ENCODE results near the gene EMC8.

The EMC8 gene

DNA sequence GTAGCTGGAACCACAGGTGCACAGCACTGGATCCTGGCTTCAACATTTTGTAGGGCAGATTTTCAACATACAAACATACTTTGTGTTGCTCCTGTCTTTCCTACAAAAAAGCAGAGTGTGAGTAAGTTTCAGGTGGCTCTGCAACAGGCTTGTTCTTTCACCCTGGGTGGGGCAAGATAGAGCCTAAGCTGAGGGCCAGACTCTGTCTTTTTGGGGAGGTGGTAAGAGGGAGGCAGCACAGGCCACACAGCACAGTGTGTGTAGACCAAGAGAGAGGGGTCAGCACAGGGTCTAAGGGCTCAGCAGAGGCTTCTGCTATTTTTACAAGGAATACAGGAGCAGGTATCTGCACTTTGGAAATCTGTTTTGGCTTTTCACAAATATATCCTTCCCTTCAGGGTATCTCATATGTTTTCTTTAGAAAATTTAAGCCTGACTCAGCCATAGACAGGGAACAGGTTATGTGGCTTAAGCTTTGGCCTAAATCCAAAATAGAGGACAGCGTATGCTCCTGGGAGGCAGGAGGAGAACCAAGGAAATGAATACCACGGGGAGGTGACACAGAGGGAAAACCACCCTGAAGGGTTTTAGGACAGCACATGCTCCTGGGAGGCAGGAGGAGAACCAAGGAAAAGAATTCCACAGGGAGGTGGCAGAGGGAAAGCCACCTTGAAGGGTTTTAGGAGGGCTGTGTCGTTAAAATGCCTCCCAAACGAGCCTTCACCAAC lies 21.6 kb downstream of the EMC8 start:
- H3K9me3 ChIP-seq (ENCODE audit: insufficient read depth, low read depth, low read length) = no peaks in the 10 kb centered on the region
- H3K36me3 ChIP-seq (ENCODE audit: insufficient read depth, low read depth, low read length) = peaks cover 65% of the 10 kb centered on the region
- no peak overlapping the region for H3K9ac ChIP-seq (ENCODE audit: low read depth, low read length)
- H3K27ac ChIP-seq (ENCODE audit: low read length) = no peak overlapping the region
- no peak overlapping the region for H3K4me3 ChIP-seq (ENCODE audit: low read length)
- no peaks in the 10 kb centered on the region for H3K27me3 ChIP-seq (ENCODE audit: insufficient read depth, low read length)
- H3K4me1 ChIP-seq (ENCODE audit: insufficient read depth, low read length) = no peaks in the 10 kb centered on the region

- Histone ChIP-seq H3K27me3 (ENCODE audit: insufficient read depth, low read length) (no peaks in the 10 kb centered on the region), H3K4me3 (ENCODE audit: low read length) (no peak overlapping the region), H3K27ac (ENCODE audit: low read length) (no peak overlapping the region), H3K4me1 (ENCODE audit: insufficient read depth, low read length) (no peaks in the 10 kb centered on the region), H3K9me3 (ENCODE audit: insufficient read depth, low read depth, low read length) (no peaks in the 10 kb centered on the region), H3K9ac (ENCODE audit: low read depth, low read length) (no peak overlapping the region), H3K36me3 (ENCODE audit: insufficient read depth, low read depth, low read length) (peaks cover 37% of the 10 kb centered on the region)
These were observed 24.5 kb downstream of the EMC8 start for GRCh38 chr16:85774811-85775210.

GRCh38 chr16:85774136-85774535 lies 25.2 kb downstream of the EMC8 start:
- H3K9me3 ChIP-seq (ENCODE audit: insufficient read depth, low read depth, low read length) = no peaks in the 10 kb centered on the region
- no peak overlapping the region for H3K4me3 ChIP-seq (ENCODE audit: low read length)
- H3K27me3 ChIP-seq (ENCODE audit: insufficient read depth, low read length) = no peaks in the 10 kb centered on the region
- H3K9ac ChIP-seq (ENCODE audit: low read depth, low read length) = no peak overlapping the region
- H3K27ac ChIP-seq (ENCODE audit: low read length) = no peak overlapping the region
- peaks cover 30% of the 10 kb centered on the region for H3K36me3 ChIP-seq (ENCODE audit: insufficient read depth, low read depth, low read length)
- H3K4me1 ChIP-seq (ENCODE audit: insufficient read depth, low read length) = no peaks in the 10 kb centered on the region

DNA sequence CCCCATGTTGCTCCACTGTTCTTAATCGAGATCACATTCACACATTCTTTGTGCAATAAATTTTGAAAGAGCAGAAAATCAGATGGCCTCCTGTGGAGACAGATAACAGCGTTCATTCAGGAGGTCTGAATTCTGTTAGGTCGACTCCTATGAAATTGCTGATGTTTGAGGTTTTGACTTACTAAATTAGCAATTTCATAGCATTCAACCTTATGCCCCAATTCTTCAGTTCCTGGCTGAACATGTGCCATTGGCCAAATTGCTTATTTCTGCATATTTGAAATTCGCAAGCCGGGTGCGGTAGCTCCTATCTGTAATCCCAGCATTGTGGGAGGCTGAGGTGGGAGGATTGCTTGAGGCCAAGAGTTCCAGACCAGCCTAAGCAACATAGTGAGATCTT lies 26.3 kb downstream of the EMC8 start:
- H3K27me3 ChIP-seq (ENCODE audit: insufficient read depth, low read length) = no peaks in the 10 kb centered on the region
- H3K9ac ChIP-seq (ENCODE audit: low read depth, low read length) = no peak overlapping the region
- no peak overlapping the region for H3K4me3 ChIP-seq (ENCODE audit: low read length)
- peaks cover 19% of the 10 kb centered on the region for H3K36me3 ChIP-seq (ENCODE audit: insufficient read depth, low read depth, low read length)
- H3K9me3 ChIP-seq (ENCODE audit: insufficient read depth, low read depth, low read length) = no peaks in the 10 kb centered on the region
- H3K27ac ChIP-seq (ENCODE audit: low read length) = no peak overlapping the region
- peaks cover 4% of the 10 kb centered on the region for H3K4me1 ChIP-seq (ENCODE audit: insufficient read depth, low read length)

- H3K36me3 ChIP-seq (ENCODE audit: insufficient read depth, low read depth, low read length) = no peaks in the 10 kb centered on the region
These were observed 28.6 kb downstream of the EMC8 start for GRCh38 chr16:85770741-85771140.

GRCh38 chr16:85768199-85768598 lies 31.1 kb downstream of the EMC8 start:
- no peaks in the 10 kb centered on the region for H3K36me3 ChIP-seq (ENCODE audit: insufficient read depth, low read depth, low read length)
- H3K27ac ChIP-seq (ENCODE audit: low read length) = no peak overlapping the region
- peak overlapping the region; percentile 16; the same call in 1 of the 2 replicates for H3K4me3 ChIP-seq (ENCODE audit: low read length)
- peaks cover 15% of the 10 kb centered on the region for H3K4me1 ChIP-seq (ENCODE audit: insufficient read depth, low read length)
- peak overlapping the region; percentile 0; the same call in 1 of the 2 replicates for H3K9ac ChIP-seq (ENCODE audit: low read depth, low read length)
- H3K27me3 ChIP-seq (ENCODE audit: insufficient read depth, low read length) = no peaks in the 10 kb centered on the region
- no peaks in the 10 kb centered on the region for H3K9me3 ChIP-seq (ENCODE audit: insufficient read depth, low read depth, low read length)

More at GRCh38 chr16:85770741-85771140, 28.6 kb downstream of the EMC8 start:
- H3K27me3 ChIP-seq (ENCODE audit: insufficient read depth, low read length) = no peaks in the 10 kb centered on the region
- no peak overlapping the region for H3K4me3 ChIP-seq (ENCODE audit: low read length)
- no peaks in the 10 kb centered on the region for H3K9me3 ChIP-seq (ENCODE audit: insufficient read depth, low read depth, low read length)
- H3K27ac ChIP-seq (ENCODE audit: low read length) = no peak overlapping the region
- peaks cover 11% of the 10 kb centered on the region for H3K4me1 ChIP-seq (ENCODE audit: insufficient read depth, low read length)
- H3K9ac ChIP-seq (ENCODE audit: low read depth, low read length) = no peak overlapping the region

DNA sequence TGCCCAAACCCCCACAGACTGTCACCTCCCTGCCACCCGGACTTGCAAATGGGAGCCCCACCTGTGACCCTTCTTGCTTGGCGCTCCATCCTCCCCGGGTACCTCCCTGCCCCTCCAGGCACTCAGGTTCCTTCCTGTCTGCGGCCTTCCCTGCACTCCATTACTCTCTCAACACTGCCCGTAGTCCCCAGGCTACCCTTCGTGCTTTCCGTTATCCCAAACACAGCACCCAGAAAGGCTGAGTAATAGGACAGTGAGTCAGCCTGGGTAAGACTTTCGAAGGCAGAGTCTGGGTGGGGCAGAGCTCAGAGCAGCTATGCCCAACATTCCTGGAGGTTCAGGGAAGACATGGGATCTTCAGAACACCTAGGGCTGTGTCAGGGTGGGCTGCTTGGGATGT lies 31.8 kb downstream of the EMC8 start:
- Histone ChIP-seq H3K9me3 (ENCODE audit: insufficient read depth, low read depth, low read length) (no peaks in the 10 kb centered on the region), H3K9ac (ENCODE audit: low read depth, low read length) (no peak overlapping the region), H3K27me3 (ENCODE audit: insufficient read depth, low read length) (no peaks in the 10 kb centered on the region), H3K4me3 (ENCODE audit: low read length) (no peak overlapping the region), H3K27ac (ENCODE audit: low read length) (no peak overlapping the region), H3K4me1 (ENCODE audit: insufficient read depth, low read length) (peaks cover 15% of the 10 kb centered on the region), H3K36me3 (ENCODE audit: insufficient read depth, low read depth, low read length) (no peaks in the 10 kb centered on the region)

DNA sequence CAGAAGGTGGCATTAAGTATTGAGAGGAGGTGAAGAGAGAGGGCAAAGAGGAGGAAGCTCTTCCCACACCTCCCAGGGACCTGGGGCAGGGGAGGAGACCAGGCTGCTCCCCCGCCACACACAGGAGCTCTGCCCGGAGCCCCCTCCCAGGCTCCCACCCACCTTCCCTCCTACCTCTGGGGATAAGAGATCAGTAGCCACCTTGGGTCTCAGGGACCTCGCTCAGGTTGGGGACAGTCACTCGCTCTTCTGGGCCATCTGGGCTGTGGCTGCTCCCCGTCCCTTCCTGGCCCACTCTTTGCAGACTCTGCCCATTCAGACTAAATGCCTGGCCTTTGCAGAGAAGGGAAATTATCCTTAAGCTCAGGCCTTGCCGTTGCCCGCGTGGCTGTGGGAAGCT lies 33.6 kb downstream of the EMC8 start:
- H3K9me3 ChIP-seq (ENCODE audit: insufficient read depth, low read depth, low read length) = no peaks in the 10 kb centered on the region
- H3K9ac ChIP-seq (ENCODE audit: low read depth, low read length) = no peak overlapping the region
- H3K27me3 ChIP-seq (ENCODE audit: insufficient read depth, low read length) = no peaks in the 10 kb centered on the region
- no peak overlapping the region for H3K4me3 ChIP-seq (ENCODE audit: low read length)
- no peaks in the 10 kb centered on the region for H3K36me3 ChIP-seq (ENCODE audit: insufficient read depth, low read depth, low read length)
- peaks cover 15% of the 10 kb centered on the region for H3K4me1 ChIP-seq (ENCODE audit: insufficient read depth, low read length)
- no peak overlapping the region for H3K27ac ChIP-seq (ENCODE audit: low read length)

GRCh38 chr16:85765211-85765610 lies 34.1 kb downstream of the EMC8 start:
- no peaks in the 10 kb centered on the region for H3K27me3 ChIP-seq (ENCODE audit: insufficient read depth, low read length)
- peaks cover 15% of the 10 kb centered on the region for H3K4me1 ChIP-seq (ENCODE audit: insufficient read depth, low read length)
- H3K4me3 ChIP-seq (ENCODE audit: low read length) = no peak overlapping the region
- H3K27ac ChIP-seq (ENCODE audit: low read length) = no peak overlapping the region
- no peaks in the 10 kb centered on the region for H3K36me3 ChIP-seq (ENCODE audit: insufficient read depth, low read depth, low read length)
- no peak overlapping the region for H3K9ac ChIP-seq (ENCODE audit: low read depth, low read length)
- no peaks in the 10 kb centered on the region for H3K9me3 ChIP-seq (ENCODE audit: insufficient read depth, low read depth, low read length)

GRCh38 chr16:85763616-85764015 lies 35.7 kb downstream of the EMC8 start:
- no peak overlapping the region for H3K4me3 ChIP-seq (ENCODE audit: low read length)
- peaks cover 15% of the 10 kb centered on the region for H3K4me1 ChIP-seq (ENCODE audit: insufficient read depth, low read length)
- no peaks in the 10 kb centered on the region for H3K9me3 ChIP-seq (ENCODE audit: insufficient read depth, low read depth, low read length)
- H3K9ac ChIP-seq (ENCODE audit: low read depth, low read length) = no peak overlapping the region
- H3K36me3 ChIP-seq (ENCODE audit: insufficient read depth, low read depth, low read length) = no peaks in the 10 kb centered on the region
- H3K27me3 ChIP-seq (ENCODE audit: insufficient read depth, low read length) = no peaks in the 10 kb centered on the region
- no peak overlapping the region for H3K27ac ChIP-seq (ENCODE audit: low read length)

DNA sequence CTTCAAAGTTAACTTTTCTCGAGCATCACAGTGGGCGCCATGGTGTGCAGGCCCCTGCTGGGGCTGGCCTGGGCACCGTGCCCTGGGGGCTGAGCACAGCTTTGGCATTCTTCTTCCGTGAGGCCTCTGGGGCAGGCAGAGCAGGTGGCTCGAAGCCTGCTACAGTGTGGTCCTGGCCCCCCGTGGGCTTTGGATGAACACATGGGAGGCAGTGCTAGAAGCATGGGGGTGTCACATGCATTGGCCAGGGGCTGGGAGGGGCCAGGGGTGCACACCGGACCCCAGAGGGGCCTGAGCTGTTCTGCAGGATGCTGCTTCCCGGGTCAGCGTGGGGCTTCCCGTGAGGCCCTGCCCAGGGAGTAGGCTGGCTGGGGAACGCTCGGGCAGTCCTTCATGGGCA lies 36.4 kb downstream of the EMC8 start:
- H3K4me3 ChIP-seq (ENCODE audit: low read length) = no peak overlapping the region
- H3K9ac ChIP-seq (ENCODE audit: low read depth, low read length) = no peak overlapping the region
- H3K27ac ChIP-seq (ENCODE audit: low read length) = no peak overlapping the region
- H3K4me1 ChIP-seq (ENCODE audit: insufficient read depth, low read length) = peaks cover 10% of the 10 kb centered on the region
- no peaks in the 10 kb centered on the region for H3K27me3 ChIP-seq (ENCODE audit: insufficient read depth, low read length)
- H3K9me3 ChIP-seq (ENCODE audit: insufficient read depth, low read depth, low read length) = no peaks in the 10 kb centered on the region
- no peaks in the 10 kb centered on the region for H3K36me3 ChIP-seq (ENCODE audit: insufficient read depth, low read depth, low read length)

DNA sequence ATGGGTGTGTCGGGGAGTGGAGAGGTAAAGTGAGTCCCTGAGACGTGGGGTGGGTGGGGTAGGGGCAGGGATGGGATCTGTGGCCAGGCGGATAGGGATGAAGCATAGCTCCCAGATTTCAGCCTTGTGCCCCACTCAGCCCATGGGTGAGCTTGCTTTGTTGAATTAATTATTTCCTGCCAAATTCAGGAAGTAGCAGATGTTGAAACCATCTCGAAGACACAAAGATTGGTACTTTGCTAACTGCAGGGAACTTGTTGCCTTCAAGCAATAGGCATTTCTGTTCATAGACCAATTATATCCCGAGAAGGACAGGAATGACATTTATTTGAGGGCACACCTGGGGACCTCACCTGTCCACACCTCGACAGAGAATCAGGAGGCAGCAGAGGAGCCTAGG lies 37.5 kb downstream of the EMC8 start:
- no peaks in the 10 kb centered on the region for H3K36me3 ChIP-seq (ENCODE audit: insufficient read depth, low read depth, low read length)
- H3K27me3 ChIP-seq (ENCODE audit: insufficient read depth, low read length) = no peaks in the 10 kb centered on the region
- no peak overlapping the region for H3K9ac ChIP-seq (ENCODE audit: low read depth, low read length)
- no peaks in the 10 kb centered on the region for H3K9me3 ChIP-seq (ENCODE audit: insufficient read depth, low read depth, low read length)
- H3K4me1 ChIP-seq (ENCODE audit: insufficient read depth, low read length) = 0 out of 2 replicates have a peak, but pooled peaks cover 3% of the 10 kb centered on the region
- no peak overlapping the region for H3K27ac ChIP-seq (ENCODE audit: low read length)
- H3K4me3 ChIP-seq (ENCODE audit: low read length) = no peak overlapping the region

Measured in iPS-20b (cell line).